Common myeloid progenitor, CD34-positive (primary cell): ENCODE measurements around the gene EFNA1.

Experiments
- CTCF ChIA-PET: fragments of 350-600 bp; sonication (Branson Sonifier 250); formaldehyde crosslinking; loops from one replicate; lab custom pipeline; 2021; ENCODE audit warnings: antibody characterized with exemption; lab: Charles Lee
- POLR2A ChIA-PET: fragments of 350-600 bp; sonication (Branson Sonifier 250); formaldehyde crosslinking; loops from one replicate; lab custom pipeline; 2021; ENCODE audit warnings: antibody characterized with exemption; lab: Charles Lee
- DNase-seq, 3 donors: peaks; one replicate each; pipeline versions ENCODE4 v3.0.0 to v3.0.0-alpha.2; 2013
- H3K27ac ChIP-seq, 2 experiments: 1 replicate in 1 of 2; 2 replicates in 1 of 2; pipeline ENCODE4 v1.7.0; 2013; ENCODE audit warnings: inconsistent platforms in 2 of 2, low read length in 2 of 2, mild to moderate bottlenecking in 2 of 2, low read depth in 1 of 2, moderate library complexity in 1 of 2; ENCODE audit not compliant: severe bottlenecking in 2 of 2, insufficient read depth in 1 of 2, poor library complexity in 1 of 2
- H3K27me3 ChIP-seq, 5 experiments: replicated peaks in 2 of 5; 1 replicate in 3 of 5; 2 replicates in 2 of 5; pipeline versions ENCODE4 v1.6.1 to v1.7.0; 2013; ENCODE audit warnings: low read length in 4 of 5, mild to moderate bottlenecking in 2 of 5, moderate library complexity in 2 of 5, inconsistent platforms in 1 of 5; ENCODE audit not compliant: insufficient read depth in 5 of 5, control insufficient read depth in 4 of 5
- H3K36me3 ChIP-seq, 4 experiments: 1 replicate in 2 of 4; 2 replicates in 2 of 4; pipeline versions ENCODE4 v1.6.1 to v1.7.0; 2013; ENCODE audit warnings: low read length in 3 of 4, control low read depth in 1 of 4, mild to moderate bottlenecking in 1 of 4; ENCODE audit not compliant: control insufficient read depth in 4 of 4, insufficient read depth in 4 of 4
- H3K4me1 ChIP-seq, 4 experiments: 1 replicate in 3 of 4; 2 replicates in 1 of 4; pipeline versions ENCODE4 v1.6.1 to v1.7.1; 2013; ENCODE audit warnings: low read length in 3 of 4, mild to moderate bottlenecking in 3 of 4, control low read depth in 1 of 4, inconsistent platforms in 1 of 4, moderate library complexity in 1 of 4; ENCODE audit not compliant: control insufficient read depth in 4 of 4, insufficient read depth in 4 of 4; ENCODE audit errors: control extremely low read depth in 1 of 4
- H3K4me3 ChIP-seq, 7 experiments: 1 replicate in 4 of 7; 2 replicates in 3 of 7; pipeline versions ENCODE4 v1.5.1 to v1.7.0; 2013; ENCODE audit warnings: mild to moderate bottlenecking in 7 of 7, low read length in 6 of 7, moderate library complexity in 6 of 7, inconsistent platforms in 2 of 7, low read depth in 2 of 7, control low read depth in 1 of 7; ENCODE audit not compliant: insufficient read depth in 4 of 7, control insufficient read depth in 1 of 7; ENCODE audit errors: extremely low read depth in 1 of 7
- H3K9me3 ChIP-seq, 5 experiments: 1 replicate in 4 of 5; 2 replicates in 1 of 5; pipeline versions ENCODE4 v1.6.1 to v1.7.1; 2013; ENCODE audit warnings: low read length in 4 of 5, mild to moderate bottlenecking in 2 of 5, inconsistent platforms in 1 of 5, low read depth in 1 of 5, moderate library complexity in 1 of 5; ENCODE audit not compliant: control insufficient read depth in 4 of 5, insufficient read depth in 2 of 5; ENCODE audit errors: control extremely low read depth in 1 of 5
- WGBS: methylation state at CpG from one replicate; pipeline ENCODE4 v1.1.5; 2013; ENCODE audit not compliant: insufficient coverage; 5-methylcytosine and 5-hydroxymethylcytosine counted together

EFNA1 gene

DNA sequence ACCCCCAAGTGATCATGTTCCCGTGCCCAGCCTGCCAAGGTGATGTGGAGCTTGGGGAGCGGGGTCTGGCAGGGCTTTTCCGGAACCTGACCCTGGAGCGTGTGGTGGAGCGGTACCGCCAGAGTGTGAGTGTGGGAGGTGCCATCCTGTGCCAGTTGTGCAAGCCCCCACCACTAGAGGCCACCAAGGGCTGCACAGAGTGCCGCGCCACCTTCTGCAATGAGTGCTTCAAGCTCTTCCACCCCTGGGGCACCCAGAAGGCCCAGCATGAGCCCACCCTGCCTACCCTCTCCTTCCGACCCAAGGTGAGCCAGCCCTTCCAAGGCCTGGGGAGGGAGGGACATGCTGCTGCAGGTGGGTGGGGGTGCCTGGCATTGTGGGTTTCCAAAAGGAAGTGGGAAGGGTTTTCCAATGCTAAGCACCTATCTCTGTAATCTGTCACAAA, 48.3 kb downstream of the EFNA1 start:
- POLR2A ChIA-PET = interaction anchor here (0.6 kb wide), 1 partner anchor 32 kb away, joined by 3 read pairs; the partner anchor contains the start of gene THBS3
- peaks cover 7 to 41% (median 19%) of the 10 kb centered on the region in 4 experiments for H3K36me3 ChIP-seq
- H3K4me1 ChIP-seq = peaks cover 0 to 47% (median 41%) of the 10 kb centered on the region in 4 experiments
- no peaks in the 10 kb centered on the region for H3K27me3 ChIP-seq
- WGBS = 86% methylated on average over 5 of the region's 9 CpGs
- H3K9me3 ChIP-seq = no peaks in the 10 kb centered on the region
- H3K4me3 ChIP-seq = no peak overlapping the region
- DNase-seq = peak; percentile 38 to 71 (median 70)
- CTCF ChIA-PET = interaction anchor here (0.9 to 11.0 kb wide), 10 partner anchors 10 to 132 kb away, joined by 3 to 258 read pairs (median 6); partner anchors contain the start of genes FDPS, MTX1 and THBS3
- H3K27ac ChIP-seq = no peak overlapping the region

DNA sequence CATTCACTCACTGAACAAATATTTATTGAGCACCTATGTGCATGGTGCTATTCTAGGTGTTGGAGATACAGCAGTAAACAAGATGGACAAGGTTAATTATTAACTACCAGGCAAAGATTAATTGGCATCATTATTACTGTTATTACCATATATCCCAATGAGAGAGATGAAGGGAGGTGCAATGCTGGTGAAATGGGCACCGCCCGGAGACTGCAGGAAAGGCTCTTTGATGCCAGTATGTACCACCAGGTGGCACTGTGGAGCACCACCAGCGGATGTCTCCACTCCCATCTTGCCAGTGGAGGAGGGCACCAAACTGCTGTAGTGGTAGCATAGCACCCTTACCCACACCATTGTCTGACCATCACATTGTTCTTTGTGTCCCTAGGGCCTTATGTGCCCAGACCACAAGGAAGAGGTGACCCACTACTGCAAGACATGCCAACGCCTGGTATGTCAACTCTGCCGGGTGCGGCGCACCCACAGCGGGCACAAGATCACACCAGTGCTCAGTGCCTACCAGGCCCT, 48.9 kb downstream of the EFNA1 start:
- DNase-seq = peak; percentile 75 to 88 (median 80)
- CTCF ChIA-PET = interaction anchor here (0.7 to 11.0 kb wide), 15 partner anchors 18 to 132 kb away, joined by 3 to 258 read pairs (median 5); partner anchors contain the start of genes FDPS, MTX1 and THBS3
- 67% methylated on average over 8 of the region's 8 CpGs for WGBS
- Histone ChIP-seq H3K36me3 (peaks cover 7 to 46% (median 19%) of the 10 kb centered on the region in 4 experiments), H3K4me1 (peaks cover 0 to 47% (median 40%) of the 10 kb centered on the region in 4 experiments), H3K27me3 (no peaks in the 10 kb centered on the region), H3K9me3 (no peaks in the 10 kb centered on the region), H3K4me3 (no peak overlapping the region), H3K27ac (no peak overlapping the region)
- POLR2A ChIA-PET = no interaction called here

DNA sequence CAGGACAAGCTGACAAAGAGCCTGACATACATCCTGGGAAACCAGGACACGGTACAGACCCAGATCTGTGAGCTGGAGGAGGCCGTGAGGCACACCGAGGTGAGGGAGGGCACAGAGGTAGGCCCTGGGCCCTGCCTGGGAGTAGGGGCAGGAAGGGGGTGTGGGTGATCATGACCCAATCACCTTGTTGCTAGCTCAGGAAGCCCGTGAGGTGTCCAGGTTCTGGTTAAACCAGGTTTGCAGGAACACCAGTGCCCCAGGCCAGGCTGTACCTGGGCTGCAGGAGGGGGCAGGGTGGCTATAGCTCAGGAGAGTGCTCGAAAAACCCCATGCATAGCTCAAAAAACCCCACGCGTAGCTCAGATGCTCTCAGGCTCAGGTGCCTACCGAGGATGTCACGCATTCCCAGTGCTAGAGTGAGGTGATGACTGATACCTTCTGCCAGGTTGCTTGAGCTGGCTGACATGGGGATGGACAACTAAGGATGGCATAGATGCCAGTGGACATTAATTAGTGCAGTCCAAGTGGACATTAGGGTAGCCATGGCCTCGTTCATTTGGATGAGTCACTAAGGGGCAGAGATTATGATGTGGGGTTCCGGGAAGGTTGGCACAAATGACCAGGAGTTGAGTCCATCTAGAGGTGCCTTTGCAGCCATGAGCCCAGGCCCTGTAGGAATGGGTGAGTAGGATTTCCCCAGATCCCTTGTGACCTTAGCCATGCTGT, 49.7 kb downstream of the EFNA1 start:
- no peaks in the 10 kb centered on the region for H3K9me3 ChIP-seq
- peaks cover 0 to 42% (median 34%) of the 10 kb centered on the region in 4 experiments for H3K4me1 ChIP-seq
- no peaks in the 10 kb centered on the region for H3K27me3 ChIP-seq
- no peak overlapping the region for H3K4me3 ChIP-seq
- POLR2A ChIA-PET = no interaction called here
- WGBS = 87% methylated on average over 10 of the region's 11 CpGs
- CTCF ChIA-PET = interaction anchor here (0.7 to 9.5 kb wide), 16 partner anchors 10 to 415 kb away, joined by 3 to 130 read pairs (median 4); partner anchors contain the start of genes FDPS, MTX1 and THBS3
- peaks cover 7 to 53% (median 19%) of the 10 kb centered on the region in 4 experiments for H3K36me3 ChIP-seq
- H3K27ac ChIP-seq = no peak overlapping the region
- DNase-seq = no peak

DNA sequence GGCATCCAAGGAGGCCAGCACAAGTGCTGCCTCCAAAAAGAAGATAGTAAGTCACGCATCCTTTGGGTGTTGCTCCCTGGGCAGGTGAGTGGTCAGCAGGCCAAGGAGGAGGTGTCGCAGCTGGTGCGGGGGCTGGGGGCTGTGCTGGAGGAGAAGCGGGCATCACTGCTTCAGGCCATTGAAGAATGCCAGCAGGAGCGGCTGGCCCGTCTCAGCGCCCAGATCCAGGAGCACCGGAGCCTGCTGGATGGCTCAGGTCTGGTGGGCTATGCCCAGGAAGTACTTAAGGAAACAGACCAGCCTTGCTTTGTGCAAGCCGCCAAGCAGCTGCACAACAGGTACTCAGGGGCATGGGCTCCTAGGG, 50.2 kb downstream of the EFNA1 start:
- WGBS = 96% methylated on average over 9 of the region's 9 CpGs
- DNase-seq = no peak

DNA sequence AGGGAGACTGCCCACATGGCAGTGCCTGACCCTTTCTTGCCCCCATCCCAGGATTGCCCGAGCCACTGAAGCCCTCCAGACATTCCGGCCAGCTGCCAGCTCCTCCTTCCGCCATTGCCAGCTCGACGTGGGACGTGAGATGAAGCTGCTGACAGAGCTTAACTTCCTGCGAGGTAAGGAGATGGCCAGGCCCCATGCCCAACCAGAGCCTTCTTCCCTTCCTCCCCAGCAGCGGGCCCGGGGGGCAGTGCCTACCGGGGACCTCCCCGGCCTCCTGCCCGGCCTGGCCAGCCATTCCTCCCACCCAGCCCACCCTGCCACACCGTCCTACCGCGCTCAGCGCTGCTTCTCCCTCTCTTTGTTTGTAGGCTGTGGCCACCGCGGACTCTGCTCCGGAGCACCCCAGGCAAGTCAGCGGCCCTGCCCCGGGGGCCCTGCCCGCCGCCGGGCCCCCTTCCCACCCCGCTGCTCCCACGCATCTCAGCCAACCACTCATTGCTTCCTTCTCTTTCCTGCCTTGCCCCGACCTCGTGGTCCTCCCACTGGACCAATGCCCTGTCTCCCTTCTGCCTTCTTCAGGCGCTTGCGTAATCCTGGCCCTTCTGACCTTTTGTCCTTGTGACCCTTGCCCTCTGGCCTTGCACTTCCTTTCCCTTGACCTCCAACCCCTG, 50.9 kb downstream of the EFNA1 start:
- peaks cover 7 to 58% (median 19%) of the 10 kb centered on the region in 4 experiments for H3K36me3 ChIP-seq
- H3K27ac ChIP-seq = no peak overlapping the region
- no peaks in the 10 kb centered on the region for H3K9me3 ChIP-seq
- no peaks in the 10 kb centered on the region for H3K27me3 ChIP-seq
- no peak for DNase-seq
- no peak overlapping the region for H3K4me3 ChIP-seq
- ChIA-PET CTCF (interaction anchor here (0.9 to 9.5 kb wide), 7 partner anchors 9 to 413 kb away, joined by 3 to 130 read pairs (median 5); partner anchors contain the start of genes MTX1 and THBS3), POLR2A (no interaction called here)
- H3K4me1 ChIP-seq = peaks cover 0 to 36% (median 26%) of the 10 kb centered on the region in 4 experiments
- WGBS = 92% methylated on average over 27 of the region's 30 CpGs

More for the DNA sequence above, 50.2 kb downstream of the EFNA1 start:
- Histone ChIP-seq H3K27ac (no peak overlapping the region), H3K9me3 (no peaks in the 10 kb centered on the region), H3K27me3 (no peaks in the 10 kb centered on the region), H3K4me3 (no peak overlapping the region), H3K4me1 (peaks cover 0 to 39% (median 30%) of the 10 kb centered on the region in 4 experiments), H3K36me3 (peaks cover 7 to 54% (median 19%) of the 10 kb centered on the region in 4 experiments)
- POLR2A ChIA-PET = no interaction called here
- CTCF ChIA-PET = interaction anchor here (1.0 to 9.5 kb wide), 12 partner anchors 10 to 414 kb away, joined by 3 to 130 read pairs (median 5); partner anchors contain the start of genes MTX1 and THBS3

DNA sequence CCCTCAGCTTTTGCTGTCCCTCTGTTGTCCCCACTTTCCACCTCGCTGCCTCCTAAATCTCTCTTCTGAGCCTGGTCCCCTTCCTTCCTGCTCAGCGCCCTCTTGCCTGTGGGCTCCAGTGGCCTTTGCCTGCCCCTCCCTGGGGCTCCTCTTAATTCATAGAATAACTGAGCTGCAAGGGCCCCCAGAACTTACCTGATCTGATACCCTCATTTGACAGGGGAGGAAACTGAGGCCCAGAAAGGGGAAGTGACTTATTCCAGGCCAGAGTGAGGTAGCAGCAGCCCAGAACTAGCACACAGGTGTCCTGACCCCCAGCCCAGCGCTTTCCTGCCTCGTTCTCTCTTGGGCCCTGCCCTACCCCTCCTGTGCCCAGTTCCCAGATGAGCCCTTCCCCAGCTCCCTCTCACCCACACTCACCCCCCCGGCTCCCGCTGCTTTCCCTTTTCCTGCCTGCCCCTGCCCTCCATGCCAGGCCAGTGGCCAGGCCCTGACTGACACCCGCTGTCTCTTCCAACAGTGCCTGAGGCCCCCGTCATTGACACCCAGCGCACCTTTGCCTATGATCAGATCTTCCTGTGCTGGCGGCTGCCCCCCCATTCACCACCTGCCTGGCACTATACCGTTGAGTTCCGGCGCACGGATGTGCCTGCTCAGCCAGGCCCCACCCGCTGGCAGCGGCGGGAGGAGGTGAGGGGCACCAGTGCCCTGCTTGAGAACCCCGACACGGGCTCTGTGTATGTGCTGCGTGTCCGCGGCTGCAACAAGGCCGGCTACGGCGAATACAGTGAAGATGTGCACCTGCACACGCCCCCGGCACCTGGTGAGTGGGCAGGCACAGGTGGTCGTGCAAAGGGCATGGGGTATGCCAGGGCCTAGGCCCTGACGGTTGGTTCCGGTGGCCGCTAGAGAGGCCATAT, 51.7 kb downstream of the EFNA1 start:
- H3K27me3 ChIP-seq = no peaks in the 10 kb centered on the region
- 96% methylated on average over 25 of the region's 31 CpGs for WGBS
- POLR2A ChIA-PET = no interaction called here
- H3K27ac ChIP-seq = no peak overlapping the region
- H3K36me3 ChIP-seq = peaks cover 7 to 63% (median 19%) of the 10 kb centered on the region in 4 experiments
- H3K9me3 ChIP-seq = no peaks in the 10 kb centered on the region
- CTCF ChIA-PET = interaction anchor here (0.9 to 9.5 kb wide), 5 partner anchors 10 to 91 kb away, joined by 3 to 130 read pairs (median 4); no protein-coding TSS in a partner anchor
- peaks cover 0 to 28% (median 19%) of the 10 kb centered on the region in 4 experiments for H3K4me1 ChIP-seq
- no peak overlapping the region for H3K4me3 ChIP-seq
- no peak for DNase-seq
